Spleen (tissue), 7 donors: Measurements from ENCODE around the gene ST7.

Experiments
- CTCF ChIP-seq, 11 experiments: fragments of 200-600 bp in 7 of 11; fragments of 450-650 bp in 4 of 11; sonication (generic) in 4 of 11; IDR thresholded peaks in 8 of 11; conservative IDR thresholded peaks in 3 of 11; 1 replicate in 7 of 11; 2 replicates in 4 of 11; pipeline versions ENCODE4 v1.4.0 to v1.8.0; 2016 to 2021; ENCODE audit warnings: antibody characterized with exemption in 11 of 11, inconsistent platforms in 4 of 11, mild to moderate bottlenecking in 1 of 11
- POLR2AphosphoS5 ChIP-seq, 3 donors: sonication (generic); formaldehyde crosslinking; IDR thresholded peaks; one replicate each; pipeline ENCODE4 v1.5.1; 2017; ENCODE audit warnings: antibody characterized with exemption in 3 of 3
- donor health status: DM: no; HTN: no; CAD: no; lungs with moderate emphysema.
- donor health status: DM: no; HTN: no; CAD: no.
- donor health status: DM: no; HTN: no; CAD: no.

DNA sequence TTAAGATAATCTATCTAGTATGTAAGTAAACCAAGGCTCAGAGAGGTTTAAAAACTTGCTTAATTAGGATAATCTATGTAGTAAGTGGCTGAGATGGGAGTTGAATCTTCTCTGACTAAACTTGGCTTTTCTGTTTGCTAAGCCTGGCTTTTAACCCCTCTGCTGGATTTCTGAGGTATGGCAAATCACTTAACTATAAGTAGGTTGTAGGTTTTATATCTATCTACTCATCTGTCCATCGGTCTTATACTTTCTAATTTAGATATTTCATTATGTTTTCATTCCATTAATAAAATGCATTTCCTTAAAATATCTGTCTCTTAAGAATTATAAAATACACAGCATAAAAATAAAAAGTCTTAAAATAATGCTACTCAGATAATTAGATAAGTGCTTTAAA is 59.4 kb downstream of the ST7 start:
- TF ChIP-seq POLR2AphosphoS5 (IDR thresholded peaks at IDR 0.05) (no peak), CTCF (IDR thresholded peaks at IDR 0.05 in 8 of 11, conservative IDR thresholded peaks at IDR 0.05 in 3 of 11) (peak in 3 of 11 experiments; percentile 9 to 17 (median 14))
